HepG2 (cell line): ENCODE measurements around the gene CNIH3. TPM values are rescaled to one million over a fixed set of nuclear protein-coding genes. Genes with fewer than 3 reads are reported as not detected.

ENCODE experiments used
- MAFF ChIP-seq: IDR thresholded peaks from 2 replicates; pipeline ENCODE4 v1.6.1; 2011; ENCODE audit warnings: low read depth, low read length, improper control_type of control experiment
- NBN ChIP-seq: fragments of 450-650 bp; conservative IDR thresholded peaks from 2 replicates; pipeline ENCODE4 v1.6.1; 2017
- NFIB ChIP-seq: sonication (generic); formaldehyde crosslinking; IDR thresholded peaks from 2 replicates; pipeline ENCODE4 v1.9.0; 2021; ENCODE audit warnings: missing genetic modification reagents, mild to moderate bottlenecking, borderline replicate concordance
- RXRA ChIP-seq: sonication (generic); formaldehyde crosslinking; IDR thresholded peaks from 2 replicates; pipeline ENCODE4 v1.5.1; 2020; ENCODE audit warnings: missing genetic modification reagents
- SALL1 ChIP-seq: sonication (generic); formaldehyde crosslinking; IDR thresholded peaks from 2 replicates; pipeline ENCODE4 v1.8.0; 2022; ENCODE audit warnings: mild to moderate bottlenecking, missing genetic modification reagents
- SRF ChIP-seq: IDR thresholded peaks from 2 replicates; pipeline ENCODE4 v1.6.1; 2011; ENCODE audit warnings: mild to moderate bottlenecking, low read depth, low read length, moderate library complexity
- ZNF24 ChIP-seq: fragments of 450-650 bp; IDR thresholded peaks from 2 replicates; pipeline ENCODE4 v1.6.1; 2017; ENCODE audit warnings: antibody characterized with exemption, mild to moderate bottlenecking
- ZNF317 ChIP-seq: sonication (generic); formaldehyde crosslinking; IDR thresholded peaks from 2 replicates; pipeline ENCODE4 v1.5.0; 2020; ENCODE audit warnings: mild to moderate bottlenecking, missing genetic modification reagents
- polyA plus RNA-seq, 8 experiments: library from polyadenylated mRNA; depleted of rRNA in 3 of 8; stranded (reverse) in 7 of 8; unstranded in 1 of 8; fragments of >200 nt; fragmentation: Illumina TruSeq in 4 of 8; extraction: Trizol in 4 of 8; gene quantifications; 2 replicates each; pipeline versions ENCODE4 v1.2.1 to v1.2.3, GENCODE V29; 2011 to 2016; ENCODE audit warnings: low read depth in 4 of 8, missing spikeins in 1 of 8, mixed read lengths in 1 of 8; ENCODE audit not compliant: insufficient read depth in 1 of 8
- total RNA-seq, 5 experiments: library from RNA; depleted of rRNA; stranded (reverse); fragments of >200 nt; fragmentation: Illumina TruSeq; extraction: Trizol; gene quantifications; 2 replicates each; pipeline ENCODE4 v1.2.3, GENCODE V29; 2016; ENCODE audit warnings: low read depth in 1 of 5
- TF ChIP-seq, protein P1 (sequence below): sonication (generic); formaldehyde crosslinking; IDR thresholded peaks from 2 replicates; pipeline ENCODE4 v1.4.0; 2020; ENCODE audit warnings: missing genetic modification reagents
- TF ChIP-seq, protein P2 (sequence below): IDR thresholded peaks from 2 replicates; pipeline ENCODE4 v1.6.1; 2016; ENCODE audit warnings: missing genetic modification reagents, missing compliant biosample characterization
- TF ChIP-seq, protein P3 (sequence below): sonication (generic); formaldehyde crosslinking; IDR thresholded peaks from 2 replicates; pipeline ENCODE4 v1.8.0; 2022; ENCODE audit warnings: mild to moderate bottlenecking, missing genetic modification reagents
- TF ChIP-seq, protein P4 (sequence below): sonication (generic); formaldehyde crosslinking; IDR thresholded peaks from 2 replicates; pipeline ENCODE4 v1.4.0; 2020; ENCODE audit warnings: missing genetic modification reagents

Gene CNIH3
- total and polyA plus RNA-seq, 2 of the 13 experiments (the other 11 are each of a cell fraction or from before 2014, with no cell fraction given) = 0.36 to 1.1 TPM

DNA sequence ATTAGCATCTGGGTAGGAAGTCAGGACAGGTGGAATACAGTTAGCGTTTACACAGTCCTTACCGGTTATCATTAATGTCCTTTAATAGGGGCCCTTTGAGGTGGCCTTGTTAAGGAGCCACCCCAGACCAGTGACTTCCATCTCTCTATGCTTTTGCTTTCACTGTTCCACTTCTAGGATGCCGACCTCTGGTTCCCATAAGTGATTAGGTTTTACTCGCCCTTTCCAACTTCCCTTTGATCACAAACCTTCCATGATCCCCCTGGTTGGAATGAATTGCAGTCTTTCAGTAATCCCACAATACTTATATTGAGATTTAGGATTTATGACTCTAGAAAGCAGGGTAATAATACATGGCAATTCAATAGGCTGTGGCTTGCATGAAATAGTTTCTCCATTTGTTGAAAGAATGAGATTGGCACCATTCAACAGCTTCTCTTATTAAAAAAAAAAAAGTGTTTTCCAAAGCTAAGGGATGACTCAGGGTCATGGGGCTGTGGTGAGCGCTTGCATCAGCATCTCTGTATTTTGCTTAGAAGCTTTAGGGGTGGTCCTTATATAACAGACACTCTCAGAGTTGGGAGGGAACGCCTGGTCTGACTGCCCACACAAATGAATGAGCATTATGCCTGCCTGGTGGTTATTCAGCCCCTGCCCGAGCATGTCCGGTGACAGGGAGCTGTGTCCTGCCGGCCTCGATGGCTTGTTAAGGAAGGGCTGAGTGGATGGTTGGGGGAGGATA lies 110.5 kb downstream of the CNIH3 start (continued):
- TF ChIP-seq MAFF = no peak
- TF ChIP-seq, protein P1, sequence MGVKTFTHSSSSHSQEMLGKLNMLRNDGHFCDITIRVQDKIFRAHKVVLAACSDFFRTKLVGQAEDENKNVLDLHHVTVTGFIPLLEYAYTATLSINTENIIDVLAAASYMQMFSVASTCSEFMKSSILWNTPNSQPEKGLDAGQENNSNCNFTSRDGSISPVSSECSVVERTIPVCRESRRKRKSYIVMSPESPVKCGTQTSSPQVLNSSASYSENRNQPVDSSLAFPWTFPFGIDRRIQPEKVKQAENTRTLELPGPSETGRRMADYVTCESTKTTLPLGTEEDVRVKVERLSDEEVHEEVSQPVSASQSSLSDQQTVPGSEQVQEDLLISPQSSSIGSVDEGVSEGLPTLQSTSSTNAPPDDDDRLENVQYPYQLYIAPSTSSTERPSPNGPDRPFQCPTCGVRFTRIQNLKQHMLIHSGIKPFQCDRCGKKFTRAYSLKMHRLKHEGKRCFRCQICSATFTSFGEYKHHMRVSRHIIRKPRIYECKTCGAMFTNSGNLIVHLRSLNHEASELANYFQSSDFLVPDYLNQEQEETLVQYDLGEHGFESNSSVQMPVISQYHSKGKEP (CRISPR knock-in tag) = no peak
- TF ChIP-seq, protein P2, sequence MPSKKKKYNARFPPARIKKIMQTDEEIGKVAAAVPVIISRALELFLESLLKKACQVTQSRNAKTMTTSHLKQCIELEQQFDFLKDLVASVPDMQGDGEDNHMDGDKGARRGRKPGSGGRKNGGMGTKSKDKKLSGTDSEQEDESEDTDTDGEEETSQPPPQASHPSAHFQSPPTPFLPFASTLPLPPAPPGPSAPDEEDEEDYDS (CRISPR knock-in tag) = no peak
- no peak for TF ChIP-seq SALL1 (CRISPR knock-in tag)
- TF ChIP-seq ZNF24 = no peak
- TF ChIP-seq, protein P3, sequence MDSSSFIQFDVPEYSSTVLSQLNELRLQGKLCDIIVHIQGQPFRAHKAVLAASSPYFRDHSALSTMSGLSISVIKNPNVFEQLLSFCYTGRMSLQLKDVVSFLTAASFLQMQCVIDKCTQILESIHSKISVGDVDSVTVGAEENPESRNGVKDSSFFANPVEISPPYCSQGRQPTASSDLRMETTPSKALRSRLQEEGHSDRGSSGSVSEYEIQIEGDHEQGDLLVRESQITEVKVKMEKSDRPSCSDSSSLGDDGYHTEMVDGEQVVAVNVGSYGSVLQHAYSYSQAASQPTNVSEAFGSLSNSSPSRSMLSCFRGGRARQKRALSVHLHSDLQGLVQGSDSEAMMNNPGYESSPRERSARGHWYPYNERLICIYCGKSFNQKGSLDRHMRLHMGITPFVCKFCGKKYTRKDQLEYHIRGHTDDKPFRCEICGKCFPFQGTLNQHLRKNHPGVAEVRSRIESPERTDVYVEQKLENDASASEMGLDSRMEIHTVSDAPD (CRISPR knock-in tag) = no peak
- no peak for TF ChIP-seq ZNF317 (CRISPR knock-in tag)
- TF ChIP-seq NBN = no peak
- TF ChIP-seq NFIB (CRISPR knock-in tag) = no peak
- TF ChIP-seq, protein P4, sequence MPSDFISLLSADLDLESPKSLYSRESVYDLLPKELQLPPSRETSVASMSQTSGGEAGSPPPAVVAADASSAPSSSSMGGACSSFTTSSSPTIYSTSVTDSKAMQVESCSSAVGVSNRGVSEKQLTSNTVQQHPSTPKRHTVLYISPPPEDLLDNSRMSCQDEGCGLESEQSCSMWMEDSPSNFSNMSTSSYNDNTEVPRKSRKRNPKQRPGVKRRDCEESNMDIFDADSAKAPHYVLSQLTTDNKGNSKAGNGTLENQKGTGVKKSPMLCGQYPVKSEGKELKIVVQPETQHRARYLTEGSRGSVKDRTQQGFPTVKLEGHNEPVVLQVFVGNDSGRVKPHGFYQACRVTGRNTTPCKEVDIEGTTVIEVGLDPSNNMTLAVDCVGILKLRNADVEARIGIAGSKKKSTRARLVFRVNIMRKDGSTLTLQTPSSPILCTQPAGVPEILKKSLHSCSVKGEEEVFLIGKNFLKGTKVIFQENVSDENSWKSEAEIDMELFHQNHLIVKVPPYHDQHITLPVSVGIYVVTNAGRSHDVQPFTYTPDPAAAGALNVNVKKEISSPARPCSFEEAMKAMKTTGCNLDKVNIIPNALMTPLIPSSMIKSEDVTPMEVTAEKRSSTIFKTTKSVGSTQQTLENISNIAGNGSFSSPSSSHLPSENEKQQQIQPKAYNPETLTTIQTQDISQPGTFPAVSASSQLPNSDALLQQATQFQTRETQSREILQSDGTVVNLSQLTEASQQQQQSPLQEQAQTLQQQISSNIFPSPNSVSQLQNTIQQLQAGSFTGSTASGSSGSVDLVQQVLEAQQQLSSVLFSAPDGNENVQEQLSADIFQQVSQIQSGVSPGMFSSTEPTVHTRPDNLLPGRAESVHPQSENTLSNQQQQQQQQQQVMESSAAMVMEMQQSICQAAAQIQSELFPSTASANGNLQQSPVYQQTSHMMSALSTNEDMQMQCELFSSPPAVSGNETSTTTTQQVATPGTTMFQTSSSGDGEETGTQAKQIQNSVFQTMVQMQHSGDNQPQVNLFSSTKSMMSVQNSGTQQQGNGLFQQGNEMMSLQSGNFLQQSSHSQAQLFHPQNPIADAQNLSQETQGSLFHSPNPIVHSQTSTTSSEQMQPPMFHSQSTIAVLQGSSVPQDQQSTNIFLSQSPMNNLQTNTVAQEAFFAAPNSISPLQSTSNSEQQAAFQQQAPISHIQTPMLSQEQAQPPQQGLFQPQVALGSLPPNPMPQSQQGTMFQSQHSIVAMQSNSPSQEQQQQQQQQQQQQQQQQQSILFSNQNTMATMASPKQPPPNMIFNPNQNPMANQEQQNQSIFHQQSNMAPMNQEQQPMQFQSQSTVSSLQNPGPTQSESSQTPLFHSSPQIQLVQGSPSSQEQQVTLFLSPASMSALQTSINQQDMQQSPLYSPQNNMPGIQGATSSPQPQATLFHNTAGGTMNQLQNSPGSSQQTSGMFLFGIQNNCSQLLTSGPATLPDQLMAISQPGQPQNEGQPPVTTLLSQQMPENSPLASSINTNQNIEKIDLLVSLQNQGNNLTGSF (CRISPR knock-in tag) = no peak
- TF ChIP-seq SRF = no peak
- no peak for TF ChIP-seq RXRA (CRISPR knock-in tag)
